Measurements from ENCODE around the gene GPR146.
A peak's percentile ranks its signal among the peaks of the same experiment; 100 is the strongest.
"Not testable (repeated sequence)": the region's sequence is repeated elsewhere in the genome, so short reads cannot be mapped to it uniquely, and the experiment has no call there.

GPR146 gene

DNA sequence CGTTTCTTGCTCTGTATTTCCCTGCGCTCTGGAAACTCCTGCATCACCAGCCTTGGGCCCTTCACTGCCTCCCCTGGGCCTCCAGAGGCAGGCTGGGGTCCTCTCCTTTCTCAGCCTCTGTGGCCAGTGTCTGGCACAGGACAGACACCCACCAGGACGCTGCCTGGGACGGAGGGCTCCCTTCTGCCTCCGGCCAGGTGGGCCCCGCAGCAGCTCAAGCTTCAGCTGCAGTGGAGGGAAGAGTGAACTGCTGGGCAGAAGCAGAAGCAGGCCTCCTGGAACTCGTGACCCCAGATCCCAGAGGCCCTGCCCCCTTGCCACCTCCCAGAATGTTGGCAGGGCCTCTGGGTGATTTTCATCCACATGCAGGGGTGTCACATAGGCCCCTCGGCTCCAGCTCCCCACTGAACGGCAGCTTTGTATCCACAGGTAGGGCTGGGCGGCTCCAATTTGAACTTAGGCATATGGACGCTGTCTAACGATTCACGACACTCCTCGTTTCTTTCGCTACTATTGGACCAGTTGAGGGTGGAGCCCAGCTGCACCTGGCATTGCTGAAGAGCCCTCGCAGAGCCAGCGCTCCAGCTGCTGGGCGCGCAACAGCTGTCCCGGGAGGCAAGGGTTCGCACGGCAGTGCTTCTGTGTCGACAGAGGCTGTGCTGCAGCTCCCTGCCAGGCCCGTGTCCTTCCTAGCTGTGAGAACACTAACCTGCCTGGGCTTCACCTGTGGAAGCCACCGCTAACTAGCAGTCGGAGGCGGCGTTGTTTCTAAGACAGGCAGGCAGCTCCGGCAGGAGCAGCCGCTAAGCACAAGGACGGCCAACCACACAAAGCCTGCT, 18.4 kb upstream of the GPR146 start:
- no peak for DNase-seq

DNA sequence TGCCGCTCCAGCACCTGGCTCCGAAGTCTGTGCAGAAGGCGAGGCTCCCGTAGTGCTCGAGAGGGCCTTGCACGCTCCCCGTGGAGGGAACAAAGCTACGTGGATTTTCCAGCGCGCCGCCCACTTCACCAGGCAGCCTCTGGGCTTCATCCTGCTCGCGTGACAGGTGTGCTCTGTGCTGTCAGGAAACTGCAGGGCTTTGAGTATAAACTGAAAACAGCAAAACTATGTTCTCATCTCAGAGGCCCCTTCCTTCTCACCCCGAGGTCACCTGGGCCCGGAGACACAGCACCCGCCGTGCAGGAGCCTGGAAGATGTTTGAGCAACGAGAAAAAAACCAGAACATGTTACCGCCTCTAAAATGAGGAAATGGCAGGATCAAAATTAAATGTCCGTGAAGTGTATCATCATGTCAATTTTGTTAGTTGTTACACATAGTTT, 17.6 kb upstream of the GPR146 start:
- no peak for DNase-seq

DNA sequence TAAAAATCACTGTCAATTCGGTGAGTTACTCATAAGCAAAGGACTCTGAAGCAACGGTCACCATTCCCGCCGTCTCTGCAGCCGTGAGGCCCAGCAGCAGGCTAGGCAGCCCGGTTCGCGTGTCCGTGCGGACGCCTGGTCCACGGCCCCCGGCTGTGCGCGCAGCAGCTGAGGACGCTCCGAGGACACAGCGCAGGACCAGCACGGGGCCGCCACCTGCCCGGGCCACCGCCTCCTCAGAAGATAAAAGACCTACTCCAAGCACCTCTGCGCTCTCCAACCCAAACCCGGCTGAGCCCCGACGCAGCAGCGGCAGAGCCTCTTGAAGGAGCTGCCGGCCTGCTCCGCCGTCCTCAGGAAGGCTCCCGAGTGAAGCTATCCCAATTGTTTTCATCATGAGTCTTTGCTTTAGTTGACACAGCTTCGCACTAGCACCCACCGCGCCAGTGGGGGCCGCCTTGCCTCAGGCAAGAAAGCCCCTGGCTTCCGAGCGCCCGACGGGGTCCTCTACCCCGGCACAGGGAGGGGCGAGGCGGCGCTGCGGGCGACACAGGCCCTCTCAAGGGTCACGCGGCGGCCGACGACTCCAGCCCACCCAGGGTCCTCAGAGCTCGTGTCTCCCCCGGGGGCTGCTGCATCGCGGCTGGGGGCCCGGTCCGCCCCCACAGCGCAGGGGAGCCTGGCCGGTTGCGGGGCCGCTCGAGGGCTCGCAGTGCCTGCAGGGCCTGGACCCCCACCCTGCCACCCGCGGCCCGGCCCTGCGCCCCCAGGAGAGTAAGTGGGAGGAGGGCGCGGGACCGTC, 16.9 kb upstream of the GPR146 start:
- DNase-seq = no peak

DNA sequence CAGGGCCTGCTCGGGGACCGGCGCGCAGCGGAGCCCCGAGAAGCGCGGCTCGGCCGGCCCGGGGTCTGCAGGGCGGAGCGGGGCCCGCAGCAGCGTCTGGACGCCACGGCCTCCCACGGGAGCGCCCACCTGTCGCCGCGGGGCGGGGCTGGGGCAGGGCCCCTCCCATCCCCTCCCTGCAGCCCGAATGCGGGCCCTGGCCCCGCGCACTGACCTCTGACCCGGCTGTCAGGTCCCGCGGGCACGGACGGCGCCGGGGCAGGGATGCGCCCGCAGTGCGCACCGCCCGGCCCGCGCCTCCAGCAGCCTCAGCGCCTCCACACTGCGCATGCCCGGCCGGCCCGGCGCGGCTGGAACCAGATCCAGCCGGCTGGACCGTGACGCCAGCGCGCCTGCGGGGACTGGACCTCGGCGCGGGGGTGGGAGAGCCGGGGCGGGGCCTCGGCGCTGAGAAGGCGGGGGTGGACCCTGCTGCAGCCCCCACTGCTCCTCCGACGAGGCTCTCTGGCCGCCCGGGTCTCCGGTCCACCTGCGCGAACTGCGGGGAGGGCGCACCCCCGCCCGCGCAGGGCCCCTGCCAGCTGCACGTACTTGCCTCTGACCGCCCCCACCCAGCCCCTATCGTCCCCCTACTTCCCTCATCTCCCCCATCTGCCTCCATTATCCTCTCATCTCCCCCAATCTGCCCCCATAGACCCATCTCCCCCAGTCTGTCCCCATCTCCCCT, 16.1 kb upstream of the GPR146 start:
- peak; percentile 88 for DNase-seq

DNA sequence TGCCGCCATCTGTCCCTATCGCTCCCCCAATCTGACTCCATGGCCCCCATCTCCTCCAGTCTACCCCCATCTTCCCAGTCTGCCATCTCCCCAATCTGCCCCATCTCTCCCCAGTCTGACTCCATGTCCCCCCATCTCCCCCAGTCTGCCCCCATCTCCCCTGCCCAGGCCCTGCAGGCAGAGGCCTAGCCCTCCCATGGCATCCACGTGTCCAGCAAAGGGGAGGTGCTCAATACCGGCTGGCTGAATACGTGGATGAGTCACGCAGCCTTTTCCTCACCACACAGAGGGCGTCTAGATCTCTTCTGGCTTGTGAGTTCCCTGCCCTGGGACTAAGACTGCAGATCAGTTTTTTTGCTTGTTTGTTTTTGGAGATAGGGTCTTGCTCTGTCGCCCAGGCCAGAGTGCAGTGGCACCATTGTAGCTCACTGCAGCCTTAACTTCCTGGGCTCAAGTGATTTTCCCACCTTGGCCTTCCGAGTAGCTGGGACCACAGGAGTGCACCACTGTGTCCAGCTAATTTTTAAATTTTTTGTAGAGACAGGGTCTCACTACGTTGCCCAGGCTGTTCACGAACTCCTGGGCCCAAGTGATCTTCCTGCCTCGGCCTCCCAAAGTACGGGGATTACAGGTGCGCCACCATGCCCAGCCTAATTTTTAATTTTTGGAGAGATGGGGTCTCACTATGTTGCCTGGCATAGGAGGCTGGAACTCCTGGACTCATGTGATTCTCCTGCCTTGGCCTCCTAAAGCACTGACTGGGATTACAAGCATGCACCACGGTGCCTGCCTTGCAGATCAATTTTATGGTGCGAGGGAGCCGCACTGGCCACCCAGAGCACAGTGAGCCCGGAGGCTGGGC, 15.3 kb upstream of the GPR146 start:
- DNase-seq = peak; percentile 77

DNA sequence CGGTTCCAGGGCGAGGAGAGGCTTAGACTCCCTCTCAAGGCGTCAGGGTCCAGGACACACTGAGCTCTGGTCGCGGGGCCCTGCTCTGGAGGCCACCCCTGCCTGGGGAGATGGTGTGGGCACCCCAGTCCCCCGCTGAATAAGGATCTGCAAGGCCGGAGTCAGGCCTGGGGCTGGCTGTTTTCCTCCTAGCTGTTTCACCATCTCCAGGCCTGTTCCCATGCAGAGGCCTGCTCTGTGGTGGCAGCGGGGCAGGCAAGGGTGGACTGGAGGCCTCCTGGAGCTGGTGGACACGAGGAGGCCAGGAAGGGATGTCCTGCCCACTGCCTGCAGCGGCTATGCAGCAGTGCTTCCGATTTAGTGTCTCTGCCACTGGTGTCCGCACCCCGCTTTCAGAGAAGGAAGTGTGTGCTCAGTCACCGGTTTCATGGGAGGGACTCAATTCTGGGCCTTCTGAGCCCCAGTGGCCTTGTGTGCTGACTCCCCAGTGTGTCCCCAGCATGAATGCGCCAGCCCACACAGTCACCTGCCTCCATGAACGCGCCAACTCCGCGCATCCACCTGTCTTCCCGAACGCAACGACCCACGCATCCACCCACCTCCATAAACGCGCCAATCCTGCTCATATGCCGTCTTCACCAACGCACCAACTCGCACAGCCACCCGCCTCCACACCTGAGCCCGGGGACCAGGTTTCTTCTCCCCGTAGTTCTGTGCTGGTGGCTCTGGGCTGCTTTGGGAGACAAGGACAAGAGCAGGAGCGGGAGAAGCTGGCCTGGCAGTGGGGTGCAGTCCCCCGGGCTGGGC, 14.5 kb upstream of the GPR146 start:
- DNase-seq = no peak

DNA sequence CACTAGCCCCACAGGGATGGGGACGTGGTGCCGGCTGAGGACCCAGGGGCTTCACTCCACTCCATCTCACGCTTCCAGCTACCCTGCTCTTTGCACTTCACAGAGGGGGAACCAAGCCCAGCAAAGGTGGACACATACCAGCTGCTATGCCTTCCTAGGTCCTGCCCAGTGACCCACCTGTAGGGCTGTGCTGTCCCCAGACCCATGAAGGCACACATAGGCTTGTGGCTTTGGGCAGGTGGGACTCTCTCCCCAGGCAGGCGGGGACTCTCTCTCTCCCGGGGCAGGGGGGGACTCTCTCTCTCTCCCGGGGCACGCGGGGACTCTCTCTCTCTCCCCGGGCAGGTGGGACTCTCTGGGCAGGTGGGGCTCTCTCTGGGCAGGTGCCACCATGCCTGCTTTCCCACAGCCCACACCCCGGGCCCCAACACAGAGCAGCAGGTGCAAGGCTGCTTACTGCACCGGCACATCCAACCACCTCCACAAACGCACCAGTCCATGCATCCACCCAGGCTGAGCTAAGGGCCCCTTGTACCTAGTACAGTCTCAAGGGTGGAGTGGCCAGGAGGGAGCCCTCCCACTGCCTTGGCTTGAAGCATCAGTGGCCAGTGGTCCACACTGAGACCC, 13.8 kb upstream of the GPR146 start:
- DNase-seq = no peak

DNA sequence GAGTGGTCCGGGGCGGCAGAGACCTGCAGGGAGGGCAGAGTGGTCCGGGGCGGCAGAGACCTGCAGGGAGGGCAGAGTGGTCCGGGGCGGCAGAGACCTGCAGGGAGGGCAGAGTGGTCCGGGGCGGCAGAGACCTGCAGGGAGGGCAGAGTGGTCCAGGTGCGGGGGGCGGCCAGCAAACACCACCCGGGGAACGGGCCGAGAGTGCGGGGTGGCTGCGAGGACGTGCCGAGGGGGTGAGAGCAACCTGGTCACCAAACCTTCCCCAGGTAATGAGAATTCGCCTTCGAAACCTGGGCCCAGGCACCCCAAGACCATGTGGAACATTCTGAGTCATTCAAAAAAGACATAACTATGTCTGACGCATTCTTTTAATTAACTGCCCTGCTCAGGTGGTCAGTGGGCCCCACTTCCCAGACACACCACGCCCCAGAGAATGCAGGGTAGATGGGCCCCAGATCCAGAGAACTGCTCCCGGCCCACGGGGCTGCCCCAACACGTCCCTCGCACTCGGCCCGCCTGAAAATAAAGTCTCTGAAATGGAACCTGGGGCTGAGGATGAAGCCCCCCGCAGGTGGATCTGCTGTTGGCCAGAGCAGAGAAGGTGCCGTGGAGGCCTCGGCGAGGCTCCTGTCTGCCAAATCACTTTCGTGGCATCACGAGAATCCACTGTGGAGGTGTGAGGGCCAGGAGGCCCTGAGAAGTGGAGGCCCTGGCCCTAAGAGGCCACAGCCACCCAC, 12.5 kb upstream of the GPR146 start:
- DNase-seq = no peak

DNA sequence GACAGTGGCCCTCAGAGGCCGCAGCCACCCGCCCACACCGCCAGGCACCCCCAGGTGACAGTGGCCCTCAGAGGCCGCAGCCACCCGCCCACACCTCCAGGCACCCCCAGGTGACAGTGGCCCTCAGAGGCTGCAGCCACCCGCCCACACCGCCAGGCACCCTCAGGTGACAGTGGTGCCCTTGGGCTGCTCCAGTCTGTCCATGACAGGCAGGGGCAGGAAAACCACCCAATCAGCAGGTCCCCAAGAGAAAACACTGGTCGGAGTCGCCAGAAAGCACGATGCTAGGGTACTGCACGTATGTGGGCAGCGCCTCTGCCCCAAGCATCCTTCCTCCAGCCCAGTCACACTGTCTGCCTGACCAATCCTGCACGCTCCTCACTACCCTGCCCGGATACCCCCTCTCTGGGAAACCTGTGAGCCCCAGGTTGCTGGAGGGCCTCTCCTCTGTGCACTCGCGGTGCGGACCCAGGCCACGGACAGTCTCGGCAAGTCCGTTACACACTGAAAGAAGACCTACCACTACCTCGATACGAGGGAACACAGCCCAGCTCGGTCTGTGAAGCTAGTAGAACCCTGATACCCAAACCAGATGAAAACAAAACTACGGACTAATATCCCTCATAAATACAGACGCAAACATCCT, 11.7 kb upstream of the GPR146 start:
- no peak for DNase-seq

DNA sequence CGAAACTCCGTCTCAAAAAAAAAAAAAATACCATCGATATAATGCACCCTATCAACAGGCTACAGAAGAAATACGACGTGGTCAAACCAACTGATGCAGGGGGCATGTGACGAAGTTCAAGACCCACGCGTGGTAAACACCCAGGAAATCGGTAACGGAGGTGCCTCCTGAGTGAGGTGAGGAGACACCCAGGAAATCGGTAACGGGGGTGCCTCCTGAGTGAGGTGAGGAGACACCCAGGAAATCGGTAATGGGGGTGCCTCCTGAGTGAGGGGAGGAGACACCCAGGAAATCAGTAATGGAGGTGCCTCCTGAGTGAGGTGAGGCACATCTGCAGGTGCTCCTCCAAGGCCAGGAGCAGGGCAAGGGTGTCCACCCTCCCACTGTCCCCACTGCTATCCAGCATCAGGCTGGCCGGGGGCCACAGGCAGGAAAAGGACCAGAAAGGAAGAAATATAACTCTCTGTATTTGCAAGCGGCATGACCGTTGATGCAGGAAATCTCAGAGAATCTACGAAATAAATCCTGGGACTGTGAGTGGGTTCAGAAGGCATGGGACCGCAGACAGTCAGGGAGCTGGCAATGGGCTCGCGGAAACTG, 10.7 kb upstream of the GPR146 start:
- no peak for DNase-seq

DNA sequence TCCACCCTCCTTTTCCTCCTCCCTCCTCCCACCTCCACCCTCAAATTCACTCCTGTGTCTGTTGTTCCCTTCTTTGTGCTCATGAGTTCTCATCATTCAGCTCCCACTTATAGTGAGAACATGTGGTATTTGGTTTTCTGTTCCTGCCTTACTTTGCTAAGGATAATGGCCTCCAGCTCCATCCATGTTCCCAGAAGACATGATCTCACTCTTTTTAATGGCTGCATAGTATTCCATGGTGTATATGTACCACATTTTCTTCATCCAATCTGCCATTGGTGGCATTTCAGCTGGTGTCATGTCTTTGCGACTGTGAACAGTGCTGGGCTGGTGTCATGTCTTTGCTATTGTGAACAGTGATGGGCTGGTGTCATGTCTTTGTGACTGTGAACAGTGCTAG, 9.6 kb upstream of the GPR146 start:
- not testable (repeated sequence) for DNase-seq

DNA sequence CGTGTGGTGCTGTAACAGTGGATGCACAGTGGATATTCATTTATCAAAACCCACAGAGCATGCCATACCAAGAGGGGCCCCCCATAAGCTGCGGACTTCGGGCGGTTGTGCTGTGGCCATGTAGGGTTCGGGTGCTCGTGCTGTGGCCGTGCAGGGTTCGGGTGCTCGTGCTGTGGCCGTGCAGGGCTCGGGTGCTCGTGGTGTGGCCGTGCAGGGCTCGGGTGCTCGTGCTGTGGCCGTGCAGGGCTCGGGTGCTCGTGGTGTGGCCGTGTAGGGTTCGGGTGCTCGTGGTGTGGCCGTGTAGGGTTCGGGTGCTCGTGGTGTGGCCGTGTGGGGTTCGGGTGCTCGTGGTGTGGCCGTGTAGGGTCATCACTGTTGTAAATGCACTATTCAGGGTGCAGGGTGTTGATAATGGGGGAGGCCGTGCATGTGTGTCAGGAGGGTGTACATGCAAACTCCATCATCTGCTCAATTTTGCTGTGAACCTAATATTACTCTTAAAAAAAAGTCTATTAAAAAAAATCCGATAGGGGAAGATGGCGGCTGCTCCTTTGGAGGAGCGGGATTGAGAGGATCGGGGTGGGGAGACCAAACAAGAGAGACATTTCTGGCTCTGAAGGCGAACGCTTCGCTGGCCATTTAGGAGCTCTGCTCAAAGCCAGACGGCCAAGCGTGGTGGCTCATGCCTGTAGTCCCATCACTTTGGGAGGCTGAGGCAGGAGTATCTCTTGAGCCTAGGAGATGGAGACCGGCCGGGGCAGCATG, 8.0 kb upstream of the GPR146 start:
- not testable (repeated sequence) for DNase-seq

DNA sequence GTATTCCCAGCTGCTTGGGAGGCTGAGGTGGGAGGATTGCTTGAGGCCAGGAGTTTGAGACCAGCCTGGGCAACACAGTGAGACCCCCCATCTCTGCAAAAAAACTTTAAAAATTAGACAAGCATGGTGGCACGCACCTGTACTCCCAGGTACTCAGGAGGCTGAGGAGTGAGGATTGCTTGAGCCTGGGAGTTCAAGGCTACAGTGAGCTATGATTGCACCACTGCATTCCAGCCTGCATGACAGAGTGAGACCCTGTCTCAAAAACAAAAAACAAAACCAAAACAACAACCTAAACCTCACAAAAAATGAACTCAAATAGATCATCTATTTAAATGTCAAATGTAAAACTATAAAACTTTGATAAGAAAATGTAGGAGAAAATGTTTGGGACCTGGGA, 4.1 kb upstream of the GPR146 start:
- not testable (repeated sequence) for DNase-seq

DNA sequence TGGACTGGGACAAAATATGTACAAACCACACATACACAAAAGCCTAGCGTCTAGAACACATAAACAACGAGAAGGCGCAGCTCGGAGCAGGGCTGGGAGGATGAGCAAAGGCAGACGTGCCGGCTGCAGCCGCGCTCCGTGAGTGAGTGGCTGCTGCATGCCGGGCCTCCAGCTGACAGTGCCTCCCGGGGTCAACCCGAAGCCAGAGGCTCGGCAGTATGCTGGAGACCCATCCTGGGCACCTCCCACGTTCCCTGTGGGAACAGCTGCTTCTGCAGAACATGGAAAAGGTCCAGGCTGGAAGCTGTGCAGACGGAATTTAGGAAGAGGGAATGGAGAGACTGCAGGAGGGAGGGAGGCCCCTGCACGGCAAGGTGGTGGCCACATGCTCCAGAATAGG, 3.6 kb upstream of the GPR146 start:
- DNase-seq = no peak

DNA sequence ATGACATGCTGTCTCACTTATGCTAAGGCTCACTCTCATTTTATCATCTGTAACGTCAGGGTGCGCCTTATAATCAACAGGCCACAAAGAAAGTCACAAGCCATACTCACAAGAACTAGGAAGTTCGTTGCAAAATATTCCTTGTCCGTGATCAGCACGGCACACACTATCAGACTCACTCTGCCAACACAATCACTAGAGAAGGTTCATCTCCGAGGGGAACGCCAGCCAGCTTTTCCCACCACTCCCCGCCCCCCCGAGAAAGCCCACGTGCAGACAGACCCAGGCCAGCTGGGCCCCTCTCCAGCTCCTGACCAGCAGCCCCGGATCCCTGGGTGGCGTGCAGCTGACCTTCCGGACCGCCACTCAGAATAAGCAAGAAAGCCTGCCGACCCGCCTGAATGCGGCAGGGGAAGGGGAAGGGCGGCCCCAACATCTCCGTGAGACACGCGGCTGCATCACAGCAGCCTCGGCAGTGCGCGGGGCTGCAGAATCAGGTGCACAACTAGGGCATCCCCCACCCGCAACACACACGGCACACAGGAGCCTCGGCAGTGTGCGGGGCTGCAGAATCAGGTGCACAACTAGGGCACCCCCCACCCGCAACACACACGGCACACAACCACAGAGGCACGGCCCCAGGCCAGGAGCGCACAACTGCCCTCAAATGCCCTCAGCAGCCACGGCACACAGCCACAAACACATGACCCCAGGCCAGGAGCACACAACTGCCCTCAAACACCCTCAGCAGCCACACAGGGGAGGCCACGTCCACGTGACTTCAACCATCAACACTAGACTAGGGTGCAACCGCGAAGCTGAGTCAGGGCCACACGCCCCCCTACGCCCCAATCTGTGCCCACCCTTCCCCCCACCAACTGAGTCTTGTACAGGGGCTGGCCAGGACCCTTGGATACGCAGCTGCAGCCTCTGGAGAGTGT, 2.5 kb upstream of the GPR146 start:
- peak; percentile 33 for DNase-seq

DNA sequence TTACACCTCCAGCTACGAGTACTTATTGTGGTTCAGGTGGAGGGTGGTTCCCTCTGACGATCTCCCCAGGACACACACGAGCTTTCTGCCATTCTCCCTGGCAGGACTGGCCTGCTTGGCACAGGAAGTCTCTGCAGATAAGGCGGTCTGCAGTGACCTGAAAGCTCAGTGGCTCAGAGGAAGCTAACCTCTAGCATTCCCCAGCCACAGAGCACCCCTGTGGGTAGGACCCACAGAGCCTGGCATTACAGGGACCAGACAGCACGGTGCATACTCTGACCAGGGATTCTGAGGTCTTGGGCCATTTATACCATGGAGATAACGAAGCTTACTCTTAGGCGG, 1.9 kb upstream of the GPR146 start:
- no peak for DNase-seq

DNA sequence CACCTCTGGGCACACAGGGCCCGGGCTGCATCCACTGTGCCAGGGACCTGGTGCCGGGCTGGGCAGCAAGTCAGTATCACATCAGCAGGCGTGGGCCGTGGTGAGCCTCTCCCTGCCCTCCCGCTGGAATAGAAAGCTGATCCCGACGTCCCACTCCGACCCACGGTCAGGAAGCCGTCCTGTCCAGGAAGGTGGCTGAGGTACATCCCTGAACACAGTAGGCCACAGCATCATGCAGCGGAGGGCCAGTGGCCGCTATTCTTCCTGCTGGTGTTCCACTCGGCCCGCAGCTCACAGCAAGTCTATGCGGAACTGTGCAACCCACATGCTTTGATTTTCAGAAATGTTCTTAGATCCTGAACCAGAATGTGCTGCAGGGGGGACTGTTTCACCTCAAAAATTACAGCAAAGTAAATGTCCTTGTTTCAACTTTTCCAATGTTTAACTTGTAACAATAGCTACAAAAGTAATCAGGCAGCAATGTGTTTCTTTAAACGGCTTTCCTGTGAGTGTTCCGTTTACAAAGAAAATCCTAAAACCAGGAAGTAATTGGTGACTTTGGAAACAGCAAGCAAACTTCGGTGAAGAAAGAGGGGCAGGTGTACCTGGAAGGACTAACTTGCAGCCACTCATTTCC, 676 bp upstream of the GPR146 start:
- DNase-seq = no peak

All from stimulated activated CD8-positive, alpha-beta memory T cell treated with anti-CD3 and anti-CD28 coated beads, Interleukin-4, amount 100 ng/mL, for 48 hours (primary cell).